Medulla oblongata (tissue), 1 donor: ENCODE data around the gene ACAD11.
A peak's percentile ranks its signal among the peaks of the same experiment; 100 is the strongest.

Experiments
- DNase-seq: peaks from one replicate; pipeline ENCODE4 v3.0.0-alpha.2; 2015; ENCODE audit errors: extremely low spot score

The ACAD11 gene

GRCh38 chr3:132554437-132554836 is 105.2 kb downstream of the ACAD11 start:
- peak; percentile 17 for DNase-seq

GRCh38 chr3:132553826-132554225 is 105.8 kb downstream of the ACAD11 start:
- no peak for DNase-seq

DNA sequence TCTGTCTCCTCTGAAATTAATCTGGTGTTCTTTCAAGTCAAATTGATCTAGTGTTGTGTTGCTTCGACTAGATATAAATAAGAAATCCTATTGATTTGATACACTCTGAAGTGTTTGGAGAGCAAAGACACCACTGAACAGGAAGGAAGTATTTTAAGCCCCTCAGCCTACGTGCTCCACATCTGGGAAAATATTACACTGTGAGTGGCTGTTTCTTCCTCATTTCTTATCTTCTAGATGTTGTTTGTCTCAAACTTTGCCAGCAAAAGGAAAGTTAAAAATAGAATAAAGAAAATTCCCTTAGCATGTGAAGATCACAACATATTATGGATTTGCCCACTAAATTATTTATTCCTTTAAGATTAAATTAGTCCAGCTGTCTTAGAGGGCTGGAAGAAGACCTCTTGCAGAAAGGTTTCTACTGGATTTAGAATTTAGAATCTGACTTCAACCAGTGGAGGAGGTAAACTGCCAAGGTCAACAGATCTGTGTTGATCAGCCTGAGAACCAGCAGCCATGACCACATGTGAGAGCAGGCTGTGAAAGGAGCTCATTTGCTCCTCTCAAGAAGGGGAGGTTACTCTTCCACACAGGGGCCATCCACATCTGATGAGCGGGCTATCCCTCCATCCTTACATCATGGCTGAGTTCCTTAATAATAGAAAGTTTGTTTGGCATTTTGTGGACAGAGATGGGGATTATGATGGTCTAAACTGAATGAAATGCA is 108.9 kb downstream of the ACAD11 start:
- no peak for DNase-seq

- DNase-seq: no peak
Measured at GRCh38 chr3:132549890-132550578, 109.6 kb downstream of the ACAD11 start.

- no peak for DNase-seq
Measured at GRCh38 chr3:132549169-132549568, 110.4 kb downstream of the ACAD11 start.

DNA sequence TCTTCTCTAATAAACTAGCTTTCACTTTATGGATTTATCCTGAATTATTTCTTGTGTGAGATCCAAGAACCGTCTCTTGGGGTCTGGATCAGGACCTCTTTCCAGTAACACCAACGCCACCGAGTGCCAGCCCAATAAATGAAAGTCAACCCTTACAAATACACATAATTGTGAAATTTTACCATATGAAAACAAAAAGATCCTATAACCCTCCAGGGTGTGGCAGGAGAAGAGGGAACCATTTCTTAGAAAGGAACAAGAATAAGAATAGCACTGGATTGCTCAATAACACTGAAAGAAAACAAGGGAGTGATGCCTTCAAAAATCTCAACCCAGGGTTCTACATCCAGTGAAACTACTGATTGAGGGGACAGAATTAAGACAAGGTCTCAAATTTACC is 114.1 kb downstream of the ACAD11 start:
- DNase-seq: no peak

GRCh38 chr3:132544130-132544529 is 115.5 kb downstream of the ACAD11 start:
- DNase-seq: no peak

GRCh38 chr3:132543011-132543739 is 116.4 kb downstream of the ACAD11 start:
- peak; percentile 45 for DNase-seq

GRCh38 chr3:132542577-132542976 is 117.0 kb downstream of the ACAD11 start:
- DNase-seq: no peak

- no peak for DNase-seq
Measured at GRCh38 chr3:132539681-132540080, 119.9 kb downstream of the ACAD11 start.

DNA sequence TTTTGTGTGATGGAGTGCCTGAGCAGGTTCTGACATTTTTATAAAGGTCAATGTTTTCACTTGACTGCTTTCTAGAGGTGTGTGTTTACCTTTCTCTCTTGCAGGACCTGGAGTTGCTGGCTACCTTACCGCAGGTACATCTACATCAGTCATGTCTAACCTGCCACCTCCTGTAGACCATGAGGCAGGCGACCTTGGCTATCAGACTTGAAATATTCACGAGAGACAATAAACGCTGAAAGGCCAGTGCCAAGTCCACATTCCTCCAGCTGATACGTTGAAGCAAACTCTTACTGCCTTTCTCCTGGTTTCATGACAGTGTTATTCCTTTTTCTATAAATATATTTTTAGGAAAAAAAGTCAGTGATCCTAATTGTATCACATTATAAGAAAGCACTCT is 121.5 kb downstream of the ACAD11 start:
- DNase-seq: no peak

DNA sequence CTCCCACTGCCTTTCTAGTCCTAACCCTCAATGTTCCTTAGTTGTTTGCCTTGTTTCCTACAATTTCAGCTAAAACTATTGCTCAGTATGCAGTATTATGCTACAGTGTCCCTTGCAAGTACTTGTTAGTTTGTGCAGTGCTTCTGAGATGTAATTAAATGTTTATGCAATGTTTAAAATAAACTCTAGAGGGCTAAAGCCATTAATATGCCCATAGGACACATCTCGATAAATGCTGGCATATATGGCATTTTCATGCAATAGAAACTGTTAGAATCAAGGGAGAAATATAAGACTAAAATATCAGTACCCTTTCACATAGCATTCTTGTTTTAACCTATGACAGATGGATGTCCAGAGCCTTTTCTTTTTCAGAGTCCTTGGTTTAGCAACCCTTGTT is 122.3 kb downstream of the ACAD11 start:
- DNase-seq: no peak

DNA sequence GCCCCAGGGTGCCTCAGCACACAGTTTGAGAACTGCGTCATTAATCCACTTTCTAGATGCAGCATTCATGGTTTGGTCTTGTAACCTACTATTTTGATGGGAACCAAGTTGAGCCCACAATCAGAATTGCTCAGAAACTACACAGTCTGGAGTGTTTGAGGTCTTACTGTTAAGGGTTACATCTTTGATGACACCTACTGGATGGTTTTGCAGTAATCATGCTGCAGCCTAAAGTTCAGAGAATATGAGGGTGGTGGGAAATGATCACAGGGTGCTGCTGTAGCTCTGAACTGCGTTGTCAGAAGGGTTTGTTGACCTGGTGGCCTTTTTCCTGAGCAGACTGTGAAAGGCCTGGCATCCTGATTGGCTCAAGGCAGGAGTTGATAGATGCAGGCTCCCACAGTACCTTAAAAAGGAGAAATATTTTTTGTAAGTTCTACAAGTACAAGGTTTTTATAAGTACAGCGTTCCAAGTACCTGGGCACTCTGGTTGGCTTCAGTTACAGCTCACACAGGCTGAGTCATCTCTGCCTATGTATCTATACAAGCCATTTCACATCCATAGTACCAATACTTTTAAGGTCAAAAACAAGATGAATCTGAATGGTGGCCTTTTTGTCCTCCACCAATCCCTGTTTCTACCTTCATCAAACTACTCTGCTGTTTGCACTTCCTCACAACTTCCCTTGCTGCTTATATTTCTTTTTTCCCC is 123.0 kb downstream of the ACAD11 start:
- DNase-seq: no peak

DNA sequence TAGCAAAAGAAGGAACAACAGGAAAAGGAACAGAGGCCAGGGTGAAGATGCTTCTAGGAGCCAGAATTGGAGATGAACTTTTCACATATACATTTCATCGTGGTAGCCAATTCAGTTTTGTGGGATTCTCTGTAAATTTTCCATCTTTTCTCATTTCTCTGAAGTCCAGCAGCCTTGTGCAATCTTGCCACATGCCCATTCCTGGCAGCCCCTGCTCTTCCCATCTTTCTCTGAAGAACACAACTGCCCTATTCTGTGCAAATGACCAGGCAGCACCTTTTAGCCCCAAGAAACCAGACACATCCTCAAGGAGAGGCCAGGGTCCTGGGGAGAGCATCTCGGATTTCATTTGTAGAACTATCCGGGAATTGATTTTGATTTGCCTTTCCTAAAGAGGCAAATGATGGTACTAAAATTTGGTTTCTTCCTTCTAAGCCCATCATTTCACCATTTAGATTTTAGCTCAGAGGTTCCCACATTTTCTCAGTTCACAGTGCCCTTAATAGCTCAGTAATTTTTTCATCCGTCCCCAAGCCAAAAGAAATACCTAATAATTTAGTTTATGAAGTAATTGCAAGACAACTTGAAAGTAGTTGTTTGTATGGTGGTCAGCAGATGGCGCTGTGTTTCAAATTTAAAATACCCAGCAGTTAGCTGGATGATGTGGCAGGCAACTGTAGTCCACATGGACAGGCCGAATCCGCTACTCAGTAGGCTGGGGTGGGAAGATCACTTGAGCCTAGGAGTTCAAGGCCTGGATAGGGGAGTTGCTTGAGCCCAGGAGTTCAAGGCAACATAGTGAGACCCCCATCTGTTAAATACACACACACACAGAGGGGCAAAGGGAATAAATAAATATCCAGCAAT is 123.8 kb downstream of the ACAD11 start:
- DNase-seq: peak; percentile 79

DNA sequence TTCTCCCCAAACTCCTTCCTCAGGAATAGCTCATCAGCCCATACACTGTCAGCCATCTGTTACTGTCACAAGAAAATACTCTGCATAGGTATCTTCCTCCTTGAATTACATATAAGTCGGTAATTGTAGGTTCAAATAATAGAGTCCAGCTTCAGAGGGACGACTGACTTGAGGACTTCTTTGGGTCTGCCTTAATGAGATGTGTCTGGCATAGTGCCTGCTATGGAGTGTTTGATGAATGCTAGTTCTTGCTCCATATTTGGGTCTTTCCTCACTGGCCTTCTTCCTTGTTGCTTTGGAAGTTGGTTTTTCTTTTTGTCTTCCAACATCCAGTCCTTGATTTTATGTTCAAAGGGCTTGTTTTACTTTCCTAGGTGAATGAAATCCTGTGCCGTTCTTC is 129.0 kb downstream of the ACAD11 start:
- DNase-seq: no peak

- DNase-seq: no peak
Measured at GRCh38 chr3:132522353-132522752, 137.3 kb downstream of the ACAD11 start.

- no peak for DNase-seq
Measured at GRCh38 chr3:132521901-132522300, 137.7 kb downstream of the ACAD11 start.

DNA sequence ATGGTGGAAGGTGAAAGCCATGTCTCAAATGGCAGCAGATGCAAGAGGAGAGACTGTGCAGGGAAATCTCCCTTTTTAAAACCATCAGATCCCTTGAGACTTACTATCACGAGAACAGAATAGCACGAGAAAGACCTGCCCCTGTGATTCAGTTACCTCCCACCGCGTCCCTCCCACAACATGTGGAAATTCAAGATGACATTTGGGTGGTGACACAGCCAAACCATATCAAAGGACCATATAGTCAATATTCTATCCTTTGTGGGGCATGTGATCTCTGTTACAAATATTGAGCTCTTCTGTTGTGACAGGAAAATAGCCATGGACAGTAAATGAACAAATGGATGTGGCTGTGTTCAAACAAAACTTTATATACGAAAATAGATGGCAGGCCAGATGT is 139.7 kb downstream of the ACAD11 start:
- no peak for DNase-seq

DNA sequence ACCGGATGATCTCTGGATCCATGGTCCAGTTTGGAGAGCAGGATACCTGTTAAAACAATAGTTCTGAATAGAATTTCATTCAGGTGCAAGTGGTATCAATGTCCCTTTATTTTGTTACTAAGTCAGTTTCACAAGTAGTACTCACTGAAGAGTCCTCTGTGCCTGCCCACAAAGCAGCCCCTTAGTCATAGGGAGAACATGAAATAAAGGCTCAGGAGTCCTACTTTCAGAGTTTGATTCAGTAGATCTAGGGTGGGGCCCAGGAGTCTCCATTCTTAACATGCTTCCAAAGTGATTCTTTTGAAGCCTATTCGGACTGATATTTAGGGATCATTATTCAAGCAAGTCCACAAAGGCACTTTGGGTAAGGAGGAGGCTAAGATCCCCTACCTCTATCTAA is 142.3 kb downstream of the ACAD11 start:
- no peak for DNase-seq

GRCh38 chr3:132513057-132513456 is 146.6 kb downstream of the ACAD11 start:
- DNase-seq: no peak

DNA sequence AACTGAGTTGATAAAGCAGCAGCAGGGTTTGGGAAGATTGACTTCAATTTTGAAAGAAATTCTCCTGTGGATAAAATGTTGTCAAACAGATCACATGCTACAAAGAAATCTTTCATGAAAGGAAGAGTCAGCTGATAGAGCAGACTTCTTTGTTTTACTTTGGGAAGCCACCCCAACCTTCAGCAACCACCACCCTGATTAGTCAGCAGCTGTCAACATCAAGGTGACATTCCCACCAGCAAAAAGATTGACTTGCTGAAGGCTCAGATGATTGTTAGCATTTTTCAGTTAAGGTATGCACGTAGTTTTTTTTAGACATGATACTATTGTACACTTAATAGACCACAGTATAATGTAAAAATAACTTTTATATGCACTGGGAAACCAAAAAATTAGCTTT is 150.1 kb downstream of the ACAD11 start:
- DNase-seq: no peak
